Measurements from ENCODE around the gene CAMSAP3.

- TF ChIP-seq CTCF (IDR thresholded peaks at IDR 0.05) (no peak), POLR2A (IDR thresholded peaks at IDR 0.05) (no peak), POLR2AphosphoS5 (IDR thresholded peaks at IDR 0.05) (peak; percentile 27)
Observed at GRCh38 chr19:7590256-7590655, 5.4 kb upstream of the CAMSAP3 start.

Measured in prostate gland (tissue), 2 donors.